Smooth muscle cell of the brain vasculature (primary cell): ENCODE measurements around the gene DNAJC16.

Experiments
- DNase-seq: peaks from one replicate; pipeline ENCODE4 v3.0.0-alpha.2; 2012; ENCODE audit warnings: low read depth, low spot score

DNAJC16 gene

GRCh38 chr1:15538771-15539170 is 12.1 kb downstream of the DNAJC16 start:
- no peak for DNase-seq

- no peak for DNase-seq
These were observed 13.5 kb downstream of the DNAJC16 start for GRCh38 chr1:15540186-15540585.

GRCh38 chr1:15541231-15541792 is 14.7 kb downstream of the DNAJC16 start:
- no peak for DNase-seq

- no peak for DNase-seq
These were observed 16.0 kb downstream of the DNAJC16 start for GRCh38 chr1:15542388-15543250.

- DNase-seq, result no peak
These were observed 16.6 kb downstream of the DNAJC16 start for GRCh38 chr1:15543251-15543588.

- DNase-seq, result no peak
These were observed 17.2 kb downstream of the DNAJC16 start for GRCh38 chr1:15543589-15544568.

GRCh38 chr1:15546641-15547040 is 20.0 kb downstream of the DNAJC16 start:
- DNase-seq, result no peak

- DNase-seq, result no peak
These were observed 23.9 kb downstream of the DNAJC16 start for GRCh38 chr1:15550573-15550972.

GRCh38 chr1:15557008-15557407 is 30.4 kb downstream of the DNAJC16 start:
- DNase-seq, result no peak

- no peak for DNase-seq
These were observed 30.9 kb downstream of the DNAJC16 start for GRCh38 chr1:15557594-15557993.

GRCh38 chr1:15558516-15558915 is 31.9 kb downstream of the DNAJC16 start:
- DNase-seq, result no peak

GRCh38 chr1:15559189-15559810 is 32.7 kb downstream of the DNAJC16 start:
- no peak for DNase-seq

GRCh38 chr1:15568387-15569073 is 41.9 kb downstream of the DNAJC16 start:
- no peak for DNase-seq

- DNase-seq, result no peak
These were observed 44.2 kb downstream of the DNAJC16 start for GRCh38 chr1:15570861-15571260.

- DNase-seq, result no peak
These were observed 44.6 kb downstream of the DNAJC16 start for GRCh38 chr1:15571266-15571665.

GRCh38 chr1:15573477-15573876 is 46.8 kb downstream of the DNAJC16 start:
- DNase-seq, result no peak

- no peak for DNase-seq
These were observed 48.1 kb downstream of the DNAJC16 start for GRCh38 chr1:15574741-15575140.

- DNase-seq, result no peak
These were observed 49.0 kb downstream of the DNAJC16 start for GRCh38 chr1:15575549-15576150.

GRCh38 chr1:15577691-15578090 is 51.0 kb downstream of the DNAJC16 start:
- no peak for DNase-seq

GRCh38 chr1:15578921-15579682 is 52.5 kb downstream of the DNAJC16 start:
- no peak for DNase-seq
